Right kidney (tissue), 1 donor: Measurements from ENCODE around the gene LRRC4C.

ENCODE experiments used
- DNase-seq: peaks from one replicate; pipeline ENCODE4 v3.0.0-alpha.2; 2016

Gene LRRC4C

GRCh38 chr11:40289370-40289769 lies 1170.1 kb downstream of the LRRC4C start:
- no peak for DNase-seq

- DNase-seq = no peak
These were observed 1171.3 kb downstream of the LRRC4C start for GRCh38 chr11:40287916-40288803.

- DNase-seq = no peak
These were observed 1173.3 kb downstream of the LRRC4C start for GRCh38 chr11:40286137-40286536.

GRCh38 chr11:40285558-40285957 lies 1173.9 kb downstream of the LRRC4C start:
- DNase-seq = no peak

GRCh38 chr11:40281052-40281580 lies 1178.3 kb downstream of the LRRC4C start:
- peak; percentile 35 for DNase-seq

- peak; percentile 33 for DNase-seq
These were observed 1179.0 kb downstream of the LRRC4C start for GRCh38 chr11:40280159-40281051.

- no peak for DNase-seq
These were observed 1182.5 kb downstream of the LRRC4C start for GRCh38 chr11:40276960-40277359.

GRCh38 chr11:40274017-40274416 lies 1185.4 kb downstream of the LRRC4C start:
- DNase-seq = no peak

GRCh38 chr11:40273192-40273732 lies 1186.2 kb downstream of the LRRC4C start:
- DNase-seq = no peak

GRCh38 chr11:40271361-40271760 lies 1188.1 kb downstream of the LRRC4C start:
- DNase-seq = no peak

- no peak for DNase-seq
These were observed 1189.6 kb downstream of the LRRC4C start for GRCh38 chr11:40269865-40270264.

- no peak for DNase-seq
These were observed 1190.9 kb downstream of the LRRC4C start for GRCh38 chr11:40268551-40268950.

GRCh38 chr11:40255457-40255856 lies 1204.0 kb downstream of the LRRC4C start:
- no peak for DNase-seq

- no peak for DNase-seq
These were observed 1206.3 kb downstream of the LRRC4C start for GRCh38 chr11:40253166-40253565.

GRCh38 chr11:40252236-40252635 lies 1207.2 kb downstream of the LRRC4C start:
- no peak for DNase-seq

GRCh38 chr11:40246983-40247382 lies 1212.5 kb downstream of the LRRC4C start:
- no peak for DNase-seq

- DNase-seq = no peak
These were observed 1217.9 kb downstream of the LRRC4C start for GRCh38 chr11:40241524-40242051.

GRCh38 chr11:40240284-40240683 lies 1219.2 kb downstream of the LRRC4C start:
- DNase-seq = no peak

- DNase-seq = no peak
These were observed 1222.9 kb downstream of the LRRC4C start for GRCh38 chr11:40236526-40236925.

- DNase-seq = no peak
These were observed 1223.6 kb downstream of the LRRC4C start for GRCh38 chr11:40235841-40236240.

GRCh38 chr11:40230821-40231220 lies 1228.6 kb downstream of the LRRC4C start:
- no peak for DNase-seq

GRCh38 chr11:40228662-40229061 lies 1230.8 kb downstream of the LRRC4C start:
- DNase-seq = no peak
